GM19328 (cell line): ENCODE results near the gene ABCG4.
"Not testable (repeated sequence)": the region's sequence is repeated elsewhere in the genome, so short reads cannot be mapped to it uniquely, and the experiment has no call there.

Experiments used
- ATAC-seq: cut with Tn5 transposase; IDR thresholded peaks from one replicate; pipeline ENCODE4 v1.9.1; 2021; ENCODE audit warnings: mild to moderate bottlenecking, moderate library complexity; ENCODE audit not compliant: unreplicated experiment

Gene ABCG4

DNA sequence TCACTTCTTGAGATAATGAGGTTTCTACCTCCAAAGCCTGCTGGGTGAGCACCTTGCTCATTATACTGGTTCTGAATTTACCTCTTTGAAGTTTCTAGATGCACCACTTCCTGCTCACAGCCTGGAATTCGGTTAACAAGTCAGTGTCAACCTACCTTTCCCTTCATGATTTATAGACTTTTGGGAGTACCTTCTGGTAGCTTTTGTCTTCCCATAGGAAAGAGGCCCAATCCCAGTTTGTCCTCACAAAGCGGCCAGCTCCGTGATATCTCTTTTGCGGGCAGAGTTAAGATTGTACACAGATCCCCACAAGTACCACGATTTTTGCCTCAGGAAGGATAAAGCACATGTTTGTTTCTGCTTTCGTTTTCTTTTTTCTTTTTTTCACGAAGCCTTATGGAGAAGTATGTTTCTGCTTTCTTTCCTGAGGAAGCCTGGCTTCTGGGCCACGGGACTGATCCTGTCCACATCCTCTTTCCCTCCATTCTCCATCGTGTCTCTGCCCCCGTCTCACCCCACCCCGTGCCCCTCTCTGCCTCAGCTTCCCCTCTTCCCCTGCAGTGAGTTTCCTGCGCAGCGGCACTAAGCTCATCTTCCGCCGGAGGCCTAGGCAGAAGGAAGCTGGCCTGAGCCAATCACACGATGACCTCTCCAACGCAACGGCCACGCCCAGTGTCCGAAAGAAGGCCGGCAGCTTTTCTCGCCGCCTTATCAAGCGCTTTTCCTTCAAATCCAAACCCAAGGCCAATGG lies 33.2 kb upstream of the ABCG4 start:
- ATAC-seq, result no peak

GRCh38 chr11:119116235-119116594 lies 32.6 kb upstream of the ABCG4 start:
- ATAC-seq, result no peak

DNA sequence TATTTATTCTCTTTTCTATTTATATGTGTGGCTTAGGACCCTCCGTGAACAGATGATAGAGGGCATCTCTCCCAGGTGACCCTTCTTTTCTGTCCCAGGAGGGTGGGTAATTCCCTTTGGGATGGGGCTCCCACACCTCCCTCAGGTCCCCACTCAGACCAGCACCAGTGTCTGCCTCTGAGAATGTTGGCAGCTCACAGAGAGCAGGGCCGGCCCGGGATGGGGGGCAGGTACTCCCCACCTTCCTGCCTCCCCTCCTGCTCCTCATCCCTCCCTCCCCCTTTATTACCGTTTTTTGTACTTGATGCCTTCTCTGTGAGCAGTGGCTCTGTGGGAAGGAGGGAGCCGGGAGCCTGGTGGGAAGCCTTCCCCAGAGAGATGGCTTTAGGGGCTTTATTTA lies 32.3 kb upstream of the ABCG4 start:
- no peak for ATAC-seq

DNA sequence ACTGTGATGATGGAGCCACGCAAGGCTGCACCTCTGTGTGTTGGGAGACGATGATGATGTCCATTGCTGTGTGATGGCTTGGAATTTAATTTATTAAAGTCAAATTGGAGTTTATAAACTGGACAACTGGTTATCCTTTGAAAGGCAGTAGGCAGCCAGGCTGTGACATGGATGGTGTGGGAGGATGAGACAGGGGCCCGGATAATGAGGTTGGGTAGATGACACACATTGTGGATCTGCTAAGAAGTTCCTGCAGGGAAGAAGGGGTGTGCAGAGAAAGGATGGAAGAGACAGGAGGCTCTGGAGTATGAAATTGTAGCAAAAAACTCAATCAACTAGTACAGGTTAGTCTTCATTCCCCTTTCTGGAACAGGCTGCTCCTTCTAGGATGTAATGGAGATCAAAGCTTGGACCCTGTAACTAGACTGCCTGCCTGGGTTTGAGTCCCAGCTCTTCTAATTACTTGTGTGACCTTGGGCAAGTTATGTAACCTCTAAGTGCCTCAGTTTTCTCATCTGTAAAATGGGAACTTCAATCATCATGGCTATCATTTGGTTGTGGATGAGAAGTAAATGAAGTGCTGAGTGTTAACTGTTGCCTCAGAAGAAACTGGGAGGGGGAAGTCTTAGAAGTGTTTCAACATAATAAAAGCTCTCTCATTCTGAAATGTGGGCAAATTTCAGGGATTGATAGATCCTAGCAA lies 31.7 kb upstream of the ABCG4 start:
- ATAC-seq, result no peak

GRCh38 chr11:119118227-119118626 lies 30.6 kb upstream of the ABCG4 start:
- no peak for ATAC-seq

- no peak for ATAC-seq
These were observed 29.9 kb upstream of the ABCG4 start for GRCh38 chr11:119118946-119119345.

GRCh38 chr11:119120639-119121007 lies 28.2 kb upstream of the ABCG4 start:
- ATAC-seq, result no peak

DNA sequence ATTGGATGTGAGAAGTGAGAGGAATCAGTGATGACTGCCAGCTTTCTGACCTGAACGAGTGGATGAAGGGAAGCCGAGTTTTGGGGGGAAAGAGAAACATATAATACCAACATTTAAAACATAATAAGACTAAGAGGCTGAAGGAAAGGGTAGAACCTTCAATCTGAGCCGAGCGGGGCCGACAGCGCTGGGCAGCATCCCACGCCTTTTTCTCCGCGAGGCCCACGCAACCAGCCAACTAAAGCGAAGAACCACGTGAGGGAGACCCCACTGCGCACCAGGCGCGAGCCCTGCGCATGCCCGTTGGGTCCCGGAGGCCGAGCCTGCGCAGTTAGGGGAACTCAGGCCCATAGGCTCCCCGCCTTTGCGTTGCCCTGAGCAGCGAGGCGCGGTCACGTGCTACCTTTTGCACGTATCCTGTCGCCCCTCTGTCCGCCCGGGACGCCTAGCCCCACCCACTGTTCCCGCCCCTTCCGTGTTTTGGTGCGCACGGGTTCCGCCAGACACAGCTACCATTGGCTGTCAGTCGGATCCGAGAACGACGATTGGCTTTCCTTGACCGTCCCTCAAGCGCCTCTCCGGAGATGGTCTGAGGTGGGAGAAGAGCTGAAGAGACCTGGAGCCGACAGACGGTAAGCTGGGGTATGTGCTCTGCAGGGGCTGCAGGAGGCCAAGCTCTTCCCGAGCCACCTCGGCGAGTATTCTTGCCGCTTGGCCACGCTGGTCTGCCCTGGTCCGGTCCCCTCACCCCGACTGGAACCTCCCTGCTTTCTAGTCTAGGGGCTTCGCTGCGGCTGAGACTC lies 27.6 kb upstream of the ABCG4 start, which contains the start of gene HINFP:
Gene HINFP (plus strand): TSS at position 573 of the 803 bp plus-strand sequence. CDS start 5,365 bp downstream, outside the sequence.
- peak; percentile 96 for ATAC-seq

- ATAC-seq, result no peak
These were observed 27.1 kb upstream of the ABCG4 start for GRCh38 chr11:119121811-119122124.

- no peak for ATAC-seq
These were observed 23.0 kb upstream of the ABCG4 start for GRCh38 chr11:119125821-119126220.

DNA sequence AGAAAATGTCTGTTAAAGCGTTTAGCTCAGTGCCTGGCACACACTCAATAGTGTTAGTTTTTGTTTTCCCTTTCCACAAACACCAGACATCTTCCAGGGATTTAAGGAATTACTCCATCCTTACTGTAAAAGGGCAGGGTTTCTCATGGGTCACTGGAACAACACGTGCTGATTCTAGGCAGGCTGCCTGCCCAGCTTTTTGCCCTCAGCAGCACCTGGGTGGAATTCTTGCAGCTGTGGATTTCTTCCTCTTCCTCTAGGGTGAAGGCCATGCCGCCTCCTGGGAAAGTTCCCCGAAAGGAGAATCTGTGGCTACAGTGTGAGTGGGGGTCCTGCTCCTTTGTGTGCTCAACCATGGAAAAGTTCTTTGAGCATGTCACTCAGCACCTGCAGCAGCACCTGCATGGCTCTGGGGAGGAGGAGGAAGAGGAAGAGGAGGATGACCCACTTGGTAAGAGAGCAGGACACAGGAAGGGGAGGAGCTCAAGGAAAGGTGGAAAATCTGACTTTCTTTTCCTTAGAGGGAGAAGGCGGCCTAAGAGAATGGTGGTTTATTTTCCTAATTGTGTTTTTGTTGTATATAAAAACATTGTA lies 22.1 kb upstream of the ABCG4 start:
- no peak for ATAC-seq

GRCh38 chr11:119130662-119131061 lies 18.2 kb upstream of the ABCG4 start:
- ATAC-seq, result no peak

GRCh38 chr11:119134389-119134978 lies 14.4 kb upstream of the ABCG4 start:
- ATAC-seq, result no peak

GRCh38 chr11:119139276-119139675 lies 9.6 kb upstream of the ABCG4 start:
- ATAC-seq, result not testable (repeated sequence)

DNA sequence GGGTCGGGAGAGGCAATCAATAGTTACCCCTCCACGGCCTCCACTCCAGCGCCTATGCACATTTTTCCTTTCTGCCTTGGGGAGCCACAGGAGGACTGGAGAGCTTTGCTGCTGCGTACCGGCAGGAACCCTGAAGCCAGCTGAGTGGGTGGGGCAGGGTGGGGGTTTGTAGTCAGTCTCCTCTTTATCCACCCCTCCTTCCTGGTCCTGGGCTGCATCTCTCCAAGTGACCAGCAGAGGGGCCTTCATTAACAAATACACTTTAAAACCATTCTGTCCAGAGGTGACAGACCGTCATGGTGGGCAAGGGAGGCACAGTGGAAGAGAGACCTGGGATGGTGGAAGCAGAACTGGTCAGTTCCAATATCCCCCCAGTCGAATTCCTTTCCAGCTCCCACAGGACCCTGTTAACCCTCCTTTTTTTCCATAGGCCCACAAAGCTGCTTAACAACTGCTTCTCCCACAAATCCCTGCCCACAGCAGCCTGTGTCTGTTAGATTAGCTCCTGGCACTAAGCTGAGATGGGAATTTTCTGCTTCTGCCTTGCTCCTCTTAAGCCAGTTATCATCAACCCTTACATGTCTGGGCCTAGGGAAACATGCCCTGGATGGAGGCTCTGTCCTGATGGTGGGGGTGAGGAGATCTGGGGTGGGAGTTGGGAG lies 3.9 kb upstream of the ABCG4 start:
- ATAC-seq, result no peak

DNA sequence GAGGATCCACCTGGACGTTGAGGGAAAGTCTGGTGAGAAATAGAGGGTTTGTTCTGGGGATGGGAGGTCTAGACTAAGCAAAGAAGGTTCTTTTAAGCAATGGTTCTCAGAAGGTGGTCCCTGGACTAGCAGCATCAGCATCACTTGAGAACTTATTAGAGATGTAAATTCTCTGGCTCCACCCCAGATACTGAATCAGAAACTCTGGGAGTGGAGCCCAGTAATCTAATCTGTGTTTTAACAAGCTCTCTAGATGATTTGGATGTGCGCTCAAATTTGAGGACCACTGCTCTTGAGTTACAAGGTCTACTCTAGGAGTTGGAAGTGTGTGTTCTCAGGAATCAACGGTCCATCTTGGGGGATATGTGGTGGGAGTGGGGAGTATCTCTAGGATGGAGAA lies 3.3 kb upstream of the ABCG4 start:
- ATAC-seq, result no peak

DNA sequence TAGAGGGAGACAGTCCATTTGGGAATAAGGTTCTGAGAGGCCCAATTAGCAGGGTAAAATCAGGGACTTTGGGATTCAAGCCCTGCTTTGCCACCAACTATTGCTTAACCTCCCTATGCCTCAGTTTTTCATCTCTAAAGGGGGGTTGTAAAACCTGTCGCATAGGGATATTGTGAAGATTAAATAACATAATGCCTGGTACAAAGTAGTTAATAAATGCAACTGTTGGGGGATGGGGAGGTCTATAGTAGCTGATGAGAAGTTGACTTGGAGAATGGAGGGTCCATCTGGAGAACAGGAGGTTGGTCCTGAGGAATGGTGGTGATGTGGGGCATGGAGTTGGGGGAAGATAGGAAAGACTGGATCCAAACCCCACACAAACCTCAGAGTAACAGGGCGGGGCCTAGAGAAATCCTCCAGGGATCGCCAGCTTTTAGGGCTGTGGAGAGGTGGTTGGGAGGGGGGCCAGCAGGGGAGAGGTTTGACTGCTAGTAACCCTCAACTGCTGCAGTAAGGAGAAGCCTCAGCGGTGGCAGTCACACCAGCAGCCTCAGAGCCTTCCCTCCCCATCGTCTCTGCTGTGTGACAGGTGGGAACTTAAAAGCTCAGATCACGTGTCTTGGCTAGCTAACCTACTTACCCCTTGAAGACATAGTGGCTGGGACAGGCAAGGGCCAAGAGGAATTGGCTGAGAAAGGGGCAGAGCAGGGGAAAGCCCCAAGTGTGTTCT lies 1.1 kb upstream of the ABCG4 start:
- ATAC-seq, result no peak

GRCh38 chr11:119148720-119149017 lies 183 bp upstream of the ABCG4 start:
- no peak for ATAC-seq

DNA sequence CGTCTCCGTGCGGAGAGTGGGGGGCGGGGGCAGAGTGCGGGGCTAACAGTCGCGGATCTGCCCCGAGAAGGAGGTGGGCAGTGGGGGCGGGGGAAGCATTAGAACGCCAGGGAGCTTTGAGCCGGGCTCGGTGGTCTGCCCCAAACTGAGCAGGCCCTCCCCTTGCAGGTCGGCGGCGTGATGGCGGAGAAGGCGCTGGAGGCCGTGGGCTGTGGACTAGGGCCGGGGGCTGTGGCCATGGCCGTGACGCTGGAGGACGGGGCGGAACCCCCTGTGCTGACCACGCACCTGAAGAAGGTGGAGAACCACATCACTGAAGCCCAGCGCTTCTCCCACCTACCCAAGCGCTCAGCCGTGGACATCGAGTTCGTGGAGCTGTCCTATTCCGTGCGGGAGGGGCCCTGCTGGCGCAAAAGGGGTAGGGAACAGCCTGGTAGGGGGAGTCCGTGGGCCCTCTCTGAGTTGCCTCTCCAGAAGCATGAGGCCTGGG lies 979 bp downstream of the ABCG4 start:
- no peak for ATAC-seq

DNA sequence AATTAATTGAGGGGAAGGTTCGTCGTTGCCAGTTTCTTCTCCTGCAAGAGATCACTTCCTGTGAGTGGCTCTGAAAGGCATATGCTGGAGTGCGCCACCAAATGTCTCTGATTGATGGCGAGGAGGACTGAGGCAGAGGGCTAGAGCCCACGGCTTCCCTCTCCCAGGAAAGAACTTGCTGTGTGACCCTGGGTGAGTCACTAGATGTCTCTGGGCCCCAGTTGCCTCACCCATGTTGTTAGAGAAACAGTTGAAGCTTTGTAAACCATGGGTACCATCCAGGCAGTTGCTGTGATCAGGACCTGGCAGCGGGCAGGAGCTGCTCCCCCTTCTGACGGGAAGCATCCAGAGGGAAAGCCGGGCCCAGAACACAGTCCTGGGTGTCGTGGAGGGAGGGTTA lies 3.2 kb downstream of the ABCG4 start:
- ATAC-seq, result no peak
